Suppressor macrophage treated with lipopolysaccharide for 4 hours (primary cell): Measurements from ENCODE around the gene DIP2A.

Experiments
- DNase-seq: peaks from one replicate; pipeline ENCODE4 v3.0.0-alpha.2; 2020

The DIP2A gene

DNA sequence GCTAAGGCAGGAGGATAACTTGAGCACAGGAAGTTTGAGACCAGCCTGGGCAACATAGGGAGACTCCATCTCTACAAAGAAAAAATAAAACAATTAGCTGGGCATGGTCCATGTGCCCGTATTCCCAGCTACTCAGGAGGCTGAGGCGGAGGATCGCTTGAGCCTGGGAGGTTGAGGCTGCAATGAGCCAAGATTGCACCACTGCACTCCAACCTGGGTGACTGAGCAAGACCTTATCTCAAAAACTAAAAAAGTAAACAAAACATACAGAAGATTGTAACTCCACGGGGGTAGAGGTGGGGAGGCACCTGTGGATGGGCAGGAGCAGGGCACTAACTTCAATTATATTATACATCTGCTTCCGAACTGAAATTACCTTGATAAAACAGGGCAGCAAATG, 141.6 kb downstream of the DIP2A start:
- no peak for DNase-seq

DNA sequence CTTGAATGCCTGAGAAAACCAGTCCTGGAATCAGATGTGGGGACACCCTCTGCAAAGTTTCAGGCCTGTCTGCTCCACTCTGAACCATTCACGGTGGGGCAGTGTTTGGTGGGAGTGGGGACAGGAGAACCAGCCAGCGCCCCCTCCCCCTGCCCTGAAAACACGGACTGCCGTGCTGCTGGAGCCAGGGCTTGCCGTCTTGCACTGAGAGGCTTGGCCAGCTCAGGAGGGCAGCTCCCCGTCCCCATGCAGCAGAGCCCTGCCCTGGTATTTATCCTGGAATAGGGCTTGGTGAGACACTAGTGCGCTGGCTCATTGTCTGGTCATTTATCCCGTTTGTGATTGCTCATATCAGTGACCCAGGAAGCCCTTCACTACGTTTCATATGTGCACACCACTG, 142.3 kb downstream of the DIP2A start:
- no peak for DNase-seq

DNA sequence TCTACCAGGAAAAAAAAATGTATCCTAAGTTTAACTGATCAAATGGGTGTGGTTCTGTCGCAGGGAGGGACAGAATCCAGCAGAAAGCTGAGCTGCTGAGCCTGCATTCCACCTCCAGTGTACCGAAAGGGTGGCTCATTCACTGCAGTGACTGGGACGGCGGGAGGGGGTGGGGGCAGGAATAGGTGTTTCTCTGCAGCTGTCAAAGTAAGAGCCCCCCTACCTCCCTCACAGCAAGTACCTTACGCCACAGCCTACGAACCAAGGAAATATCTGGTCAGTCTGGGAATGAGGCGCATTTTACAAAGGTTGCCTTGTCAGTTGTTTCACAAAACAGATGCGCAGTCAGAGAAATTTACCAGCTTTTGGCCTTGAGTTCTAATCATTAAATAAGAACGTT, 144.5 kb downstream of the DIP2A start:
- DNase-seq, result no peak

DNA sequence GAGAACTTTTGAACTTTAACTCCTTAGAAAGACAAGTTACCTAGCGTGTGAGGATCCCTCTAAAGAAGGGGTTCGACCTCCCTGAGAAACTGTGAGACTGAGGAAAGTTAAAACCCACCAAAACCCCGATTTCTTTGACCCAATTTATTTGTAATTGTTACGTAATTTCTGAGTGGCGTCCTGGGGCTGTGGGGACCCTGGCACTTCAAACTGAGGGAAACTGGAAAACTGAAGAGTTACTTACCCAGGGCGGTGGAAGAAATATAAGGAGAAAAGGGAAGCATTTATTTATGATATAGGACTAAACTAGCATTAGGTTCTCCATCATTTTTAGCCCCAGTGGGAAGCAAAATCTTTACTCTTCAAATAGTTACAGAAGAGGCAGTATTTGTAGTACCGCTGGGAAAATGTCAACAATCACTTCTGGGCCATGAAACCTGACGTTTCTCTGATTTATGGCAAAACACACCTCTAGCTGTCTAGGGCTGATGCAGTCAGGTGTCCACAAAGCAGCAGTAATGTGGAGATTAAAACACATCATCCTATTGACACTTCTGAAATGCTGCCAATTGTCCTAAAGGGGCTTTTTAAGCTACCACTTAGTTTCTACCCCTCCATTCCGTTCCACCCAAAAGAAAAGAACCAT, 145.8 kb downstream of the DIP2A start:
- no peak for DNase-seq

DNA sequence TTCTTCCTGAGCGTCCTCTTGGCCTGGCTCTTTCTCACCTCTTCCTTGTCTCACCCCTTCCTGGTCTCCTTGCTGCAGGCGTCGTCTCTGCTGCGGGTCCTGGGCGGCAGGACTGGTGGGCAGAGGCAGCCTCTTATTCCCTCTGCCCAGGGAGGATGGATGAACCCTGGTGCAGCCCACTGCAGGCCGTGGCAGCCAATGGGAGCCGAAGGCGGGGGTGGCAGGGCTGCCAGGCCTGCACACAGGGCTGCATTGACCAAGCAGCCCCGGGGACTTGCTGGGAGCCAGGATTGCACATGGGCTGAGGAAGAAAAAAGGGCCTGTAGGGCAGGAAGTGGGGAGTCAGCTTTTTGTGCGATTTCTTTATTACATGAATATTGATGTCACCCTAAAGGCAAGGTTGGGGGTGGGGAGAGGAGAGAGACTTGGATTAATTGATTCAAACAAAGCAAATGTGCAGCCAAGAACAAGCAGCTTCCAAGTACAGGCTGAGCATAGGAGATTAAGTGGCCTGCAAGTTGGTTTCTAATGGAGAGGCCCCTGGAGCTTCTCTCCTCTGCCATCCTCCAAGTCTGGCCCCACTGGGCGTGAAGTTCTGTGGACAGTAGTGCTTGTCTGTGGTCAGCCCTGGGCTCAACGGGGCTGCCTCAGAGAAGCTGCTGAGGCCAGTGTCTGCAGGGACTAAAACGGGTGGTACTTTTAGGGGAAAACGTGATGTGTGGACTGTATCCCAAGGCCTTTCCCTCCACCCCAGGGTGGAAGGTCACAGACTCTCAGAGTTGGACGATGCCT, 146.5 kb downstream of the DIP2A start, which contains the start of gene S100B:
S100B (minus strand) TSS at position 108 of the 792 bp plus-strand sequence. CDS start 2,667 bp downstream, outside the sequence.
- peak; percentile 38 for DNase-seq

DNA sequence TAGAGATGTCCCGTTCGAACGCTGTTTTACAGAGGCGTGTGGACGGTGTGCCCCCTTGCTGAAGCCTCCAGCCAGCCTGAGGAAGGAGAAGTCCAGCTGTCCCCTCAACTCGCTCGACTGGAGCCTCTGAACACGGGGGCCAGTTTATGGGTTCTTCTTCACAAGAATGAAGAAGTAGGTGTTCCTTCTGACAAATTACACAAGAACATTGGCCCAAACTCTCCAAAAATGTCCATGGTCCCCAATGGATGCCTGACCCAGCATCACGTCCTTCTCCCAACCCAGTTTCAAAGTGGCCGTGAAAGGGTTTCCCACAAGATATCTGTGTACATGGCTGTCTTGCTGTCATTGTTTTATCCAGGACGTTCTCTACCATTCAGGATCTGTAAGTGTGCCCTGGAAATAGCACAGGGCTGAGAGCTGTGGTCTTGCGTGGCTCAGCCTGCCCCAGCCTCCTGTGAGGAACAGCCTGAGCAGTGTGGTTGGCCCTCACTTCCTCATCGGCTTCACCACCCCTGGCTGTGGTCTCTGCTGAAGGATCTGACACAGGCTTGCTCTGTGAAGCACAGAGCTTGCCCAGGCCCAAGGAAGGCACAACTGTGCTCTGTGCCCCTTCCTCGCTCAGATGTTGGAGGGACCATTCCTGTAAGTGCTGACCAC, 147.2 kb downstream of the DIP2A start:
- DNase-seq, result peak; percentile 76

DNA sequence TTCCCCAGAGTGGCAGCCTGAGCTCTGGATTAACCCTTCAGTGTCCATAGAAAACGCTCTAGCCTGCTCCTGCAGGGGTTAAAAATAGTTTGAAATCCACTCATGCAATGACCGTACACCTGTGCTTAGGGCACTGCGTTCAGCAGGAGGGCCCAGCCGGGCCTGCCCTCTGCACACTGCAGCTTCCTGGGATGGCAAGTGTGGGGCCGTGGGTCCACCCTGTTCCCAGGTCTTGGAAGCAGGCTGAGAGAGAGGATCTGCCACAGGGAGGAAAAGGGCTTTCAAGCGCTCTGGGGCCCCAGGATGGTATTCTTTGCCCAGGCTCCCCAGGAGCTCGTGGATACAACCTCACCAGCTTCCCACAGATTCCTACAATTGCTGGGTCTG, 147.7 kb downstream of the DIP2A start:
- DNase-seq, result no peak

DNA sequence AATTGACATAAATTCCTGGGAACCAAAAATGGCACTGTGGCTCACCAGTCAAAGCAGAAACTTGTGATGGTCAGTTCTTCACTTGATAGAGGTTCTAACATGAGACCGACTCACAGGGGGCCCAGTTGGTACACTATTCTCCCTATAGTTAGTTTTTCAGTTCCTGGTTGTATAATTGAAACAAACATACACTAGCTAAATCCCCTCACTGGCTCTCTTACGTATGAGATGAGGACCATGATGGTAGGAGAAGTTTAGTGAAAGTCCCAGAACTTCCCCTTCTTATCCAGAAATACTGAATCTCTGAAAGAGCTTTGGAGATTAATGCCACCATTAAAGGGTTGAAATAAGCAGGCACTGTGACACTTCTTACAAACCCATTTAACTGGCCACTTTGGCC, 148.9 kb downstream of the DIP2A start:
- DNase-seq, result peak; percentile 44

DNA sequence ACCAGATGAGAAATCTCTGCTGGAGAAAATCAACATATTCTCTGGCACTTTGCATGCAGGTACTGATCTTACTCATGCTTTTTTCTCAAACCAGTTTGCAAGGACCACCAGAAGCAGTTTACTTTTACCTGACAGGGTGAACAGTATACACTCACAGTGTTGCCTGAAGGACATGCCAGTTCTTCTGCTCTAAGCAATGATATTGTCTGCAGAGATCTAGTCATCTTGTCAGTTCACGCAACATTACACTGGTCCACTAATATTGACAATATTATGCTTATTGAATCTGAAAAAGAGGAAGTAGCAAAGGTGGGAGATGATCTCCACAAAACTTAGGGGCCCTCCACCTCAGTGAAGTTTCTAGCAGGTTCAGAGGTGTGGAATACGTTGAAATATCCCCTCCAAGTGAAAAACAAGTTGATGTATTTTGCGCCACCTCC, 150.0 kb downstream of the DIP2A start:
- DNase-seq, result no peak

DNA sequence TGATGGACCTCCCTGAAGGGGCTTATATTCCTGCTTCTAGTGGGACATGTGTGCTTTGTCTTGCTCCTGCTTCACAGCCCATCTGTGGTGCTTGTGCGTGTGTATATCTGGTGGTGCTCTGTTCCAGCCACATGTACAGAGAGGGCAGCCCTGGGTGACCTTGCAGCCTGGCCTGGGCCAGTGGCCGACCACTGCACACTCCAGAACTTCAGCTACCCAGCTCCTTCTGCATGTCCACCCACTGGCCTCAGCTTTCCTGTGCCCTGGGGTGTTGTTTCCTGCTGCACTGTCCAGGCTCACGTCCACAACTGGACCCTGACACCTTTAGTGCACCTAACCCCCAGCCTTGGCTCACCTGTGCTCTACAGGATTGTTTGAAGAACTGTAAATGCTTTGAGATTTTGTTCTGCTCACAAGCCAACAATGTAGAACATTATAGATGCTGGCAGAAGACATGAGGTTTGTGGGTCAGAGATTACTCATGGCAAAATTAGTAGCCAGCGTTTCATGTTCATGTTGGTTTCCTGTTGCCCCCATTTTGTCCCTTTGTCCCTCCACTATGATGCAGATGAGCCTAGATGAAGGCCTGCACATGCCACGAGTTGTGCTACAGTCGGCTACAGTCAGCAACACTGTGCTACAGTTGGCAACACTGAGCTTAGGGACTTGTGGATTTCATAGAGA, 151.5 kb downstream of the DIP2A start:
- DNase-seq, result no peak

DNA sequence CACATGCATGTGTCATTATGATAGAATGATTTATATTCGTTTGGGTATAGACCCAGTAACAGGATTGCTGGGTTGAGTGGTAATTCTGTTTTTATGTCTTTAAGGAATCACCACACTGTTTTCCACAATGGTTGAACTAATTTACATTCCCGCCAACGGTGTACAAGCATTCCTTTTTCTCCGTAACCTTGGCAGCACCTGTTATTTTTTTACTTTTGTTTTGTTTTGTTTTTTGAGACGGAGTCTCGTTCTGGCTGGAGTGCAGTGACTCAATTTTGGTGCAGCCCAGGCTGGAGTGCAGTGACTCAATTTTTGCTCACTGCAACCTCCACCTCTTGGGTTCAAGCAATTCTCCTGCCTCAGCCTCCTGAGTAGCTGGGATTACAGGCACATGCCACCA, 154.7 kb downstream of the DIP2A start:
- DNase-seq, result no peak

DNA sequence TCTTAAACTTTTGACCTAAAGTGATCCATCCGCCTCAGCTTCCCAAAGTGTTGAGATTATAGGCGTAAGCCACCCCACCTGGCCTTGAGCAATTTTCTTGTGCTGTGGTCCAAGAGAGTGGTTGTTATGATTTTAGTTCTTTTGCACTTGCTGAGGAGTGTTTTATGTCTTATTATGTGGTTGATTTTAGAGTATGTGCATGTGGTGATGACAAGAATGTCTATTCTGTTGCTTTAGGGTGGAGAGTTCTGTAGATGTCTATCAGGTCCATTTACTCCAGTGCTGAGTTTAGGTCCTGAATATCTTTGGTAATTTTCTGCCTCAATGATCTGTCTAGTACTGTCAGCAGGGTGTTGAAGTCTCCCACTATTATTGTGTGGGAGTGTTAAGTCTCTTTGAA, 157.4 kb downstream of the DIP2A start:
- DNase-seq, result no peak

DNA sequence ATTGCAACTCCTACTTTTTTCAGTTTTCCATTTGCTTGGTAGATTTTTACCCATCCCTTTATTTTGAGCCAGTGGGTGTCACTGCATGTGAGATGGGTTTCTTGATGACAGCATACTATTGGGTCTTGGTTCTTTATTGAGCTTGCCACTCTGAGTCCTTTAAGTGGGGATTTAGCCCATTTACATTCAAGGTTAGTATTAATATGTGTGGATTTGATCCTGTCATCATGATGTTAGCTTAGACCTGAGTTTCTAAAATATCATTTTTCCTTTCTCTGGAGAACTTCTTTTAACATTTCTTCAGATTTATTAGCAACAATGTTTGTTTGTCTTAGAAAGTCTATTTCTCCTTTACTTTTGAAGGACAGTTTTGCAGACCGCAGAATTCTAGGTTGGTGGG, 158.0 kb downstream of the DIP2A start:
- DNase-seq, result no peak

DNA sequence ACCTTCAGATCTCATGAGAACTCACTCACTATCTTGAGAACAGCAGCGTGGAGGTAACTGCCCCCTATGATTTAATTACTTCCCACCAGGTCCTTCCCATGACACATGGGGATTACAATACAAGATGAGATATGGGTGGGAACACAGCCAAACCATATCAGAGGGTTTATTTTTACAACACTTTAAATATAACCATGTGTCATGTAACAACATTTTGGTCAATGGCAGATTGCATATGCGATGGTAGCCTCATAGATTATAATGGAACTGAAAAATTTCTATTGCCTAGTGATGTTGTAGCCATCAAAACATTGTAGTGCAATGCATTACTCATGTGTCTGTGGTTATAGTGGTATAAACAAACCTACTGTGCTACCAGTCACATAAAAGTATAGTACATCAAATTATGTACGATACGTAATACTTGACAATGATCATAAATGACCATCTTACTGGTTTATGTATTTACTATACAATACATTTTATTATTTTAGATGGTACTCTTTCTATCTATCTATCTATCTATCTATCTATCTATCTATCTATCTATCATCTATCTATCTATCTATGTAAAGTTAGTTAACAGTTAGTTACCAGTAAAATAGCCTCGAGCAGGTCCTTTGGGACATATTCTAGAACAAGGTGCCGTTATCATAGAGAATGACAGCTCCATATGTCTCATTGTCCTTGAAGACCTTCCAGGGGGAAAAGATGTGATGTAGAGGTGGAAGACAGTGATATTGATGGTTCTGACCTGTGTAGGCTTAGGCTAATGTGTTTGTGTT, 158.8 kb downstream of the DIP2A start:
- no peak for DNase-seq

DNA sequence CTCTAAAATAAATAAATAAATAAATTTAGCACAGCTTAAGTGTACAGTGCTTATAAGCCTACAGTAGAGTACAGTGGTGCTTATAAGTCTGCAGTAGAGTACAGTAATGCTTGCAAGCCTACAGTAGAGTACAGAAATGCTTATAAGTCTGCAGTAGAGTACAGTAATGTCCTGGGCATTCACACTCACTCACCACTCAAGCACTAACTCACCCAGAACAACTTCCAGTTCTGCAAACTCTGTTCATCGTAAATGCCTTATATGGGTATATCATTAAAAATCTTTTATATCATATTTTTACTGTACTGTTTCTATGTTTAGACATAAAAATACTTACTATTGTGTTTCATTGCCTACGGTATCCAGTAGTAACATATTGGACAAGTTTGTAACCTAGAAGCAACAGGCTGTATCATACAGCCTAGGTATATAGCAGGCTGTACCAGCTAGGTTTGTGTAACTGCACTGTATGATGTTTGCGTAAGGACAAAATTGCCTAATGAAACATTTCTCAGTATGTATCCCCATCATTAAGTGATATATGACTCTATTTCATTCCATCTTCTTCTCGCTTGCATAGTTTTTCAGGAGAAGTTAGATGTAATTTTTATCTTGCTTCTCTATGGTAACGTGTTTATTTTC, 160.2 kb downstream of the DIP2A start:
- no peak for DNase-seq
